AG04450 (cell line): ENCODE measurements around the gene RIC8A. TPM values are rescaled to one million over a fixed set of nuclear protein-coding genes. Genes with fewer than 3 reads are reported as not detected.

Experiments used
- CTCF ChIA-PET: fragments of 300-600, 350-600 bp; formaldehyde crosslinking; extraction: SDS; loops from one replicate; lab custom pipeline; 2022; ENCODE audit warnings: antibody characterized with exemption, inconsistent platforms; lab: Charles Lee
- POLR2A ChIA-PET: fragments of 350-600 bp; formaldehyde crosslinking; extraction: SDS; loops from one replicate; lab custom pipeline; 2021; ENCODE audit warnings: antibody characterized with exemption, inconsistent platforms; lab: Yijun Ruan, JAX
- DNase-seq: peaks from one replicate; pipeline ENCODE4 v3.0.0-alpha.2; 2011; ENCODE audit warnings: low read depth, low spot score
- H3K27ac ChIP-seq: one replicate; pipeline ENCODE4 v1.5.1; 2012; ENCODE audit warnings: low read depth, low read length, control low read depth
- H3K27me3 ChIP-seq: one replicate; pipeline ENCODE4 v1.6.0; 2012; ENCODE audit warnings: low read length; ENCODE audit not compliant: control insufficient read depth, insufficient read depth
- H3K4me3 ChIP-seq: 2 replicates; pipeline ENCODE4 v1.5.1; 2011; ENCODE audit warnings: mild to moderate bottlenecking, low read depth, low read length, control low read depth
- H3K9me3 ChIP-seq: 2 replicates; pipeline ENCODE4 v1.5.1; 2012; ENCODE audit warnings: low read length; ENCODE audit not compliant: control insufficient read depth, insufficient read depth
- CTCF ChIP-seq: IDR thresholded peaks from 2 replicates; pipeline ENCODE4 v1.5.1; 2011; ENCODE audit warnings: low read depth, low read length, control low read depth, inconsistent platforms
- polyA plus RNA-seq: library from polyadenylated mRNA; depleted of rRNA; stranded (reverse); fragments of >200 nt; gene quantifications from 2 replicates; pipeline ENCODE4 v1.2.3, GENCODE V29; 2011; rRNA removed

RIC8A gene
- polyA plus RNA-seq, 1 experiment = 118 TPM

- ChIA-PET CTCF (no interaction called here), POLR2A (no interaction called here)
- no peak for DNase-seq
These were observed 50.4 kb downstream of the RIC8A start for GRCh38 chr11:257766-258493.

GRCh38 chr11:259413-259812 lies 51.9 kb downstream of the RIC8A start:
- ChIA-PET POLR2A (no interaction called here), CTCF (interaction anchor here (1.6 kb wide), 1 partner anchor 8 kb away, joined by 5 read pairs; no protein-coding TSS in a partner anchor)
- H3K4me3 ChIP-seq = no peak overlapping the region
- no peak for TF ChIP-seq CTCF
- no peak for DNase-seq
- no peaks in the 10 kb centered on the region for H3K9me3 ChIP-seq
- peaks cover 9% of the 10 kb centered on the region for H3K27me3 ChIP-seq
- no peak overlapping the region for H3K27ac ChIP-seq

More at GRCh38 chr11:257766-258493, 50.4 kb downstream of the RIC8A start:
- Histone ChIP-seq H3K27ac (no peak overlapping the region), H3K4me3 (no peak overlapping the region), H3K9me3 (no peaks in the 10 kb centered on the region), H3K27me3 (peaks cover 9% of the 10 kb centered on the region)
- TF ChIP-seq CTCF = no peak

- no peak for DNase-seq
- ChIA-PET POLR2A (no interaction called here), CTCF (no interaction called here)
- H3K9me3 ChIP-seq = peaks cover 4% of the 10 kb centered on the region; the same call in 1 of the 2 replicates
- no peak overlapping the region for H3K4me3 ChIP-seq
- H3K27me3 ChIP-seq = peaks cover 9% of the 10 kb centered on the region
- no peak overlapping the region for H3K27ac ChIP-seq
- no peak for TF ChIP-seq CTCF
These were observed 54.1 kb downstream of the RIC8A start for GRCh38 chr11:261624-262023.

Other genes with a start within 250 kb of the RIC8A start
- gene SCGB1C1, start 14.6 kb upstream of the RIC8A start, polyA plus RNA-seq = not detected in 2 replicates
- 75.0 and 86.4 TPM in 2 replicates for gene BET1L, start 309 bp upstream of the RIC8A start, polyA plus RNA-seq
- 14.7 and 15.8 TPM in 2 replicates for gene SIRT3, start 28.6 kb downstream of the RIC8A start, polyA plus RNA-seq
- gene PSMD13, start 29.3 kb downstream of the RIC8A start, polyA plus RNA-seq = 138 and 148 TPM in 2 replicates
- gene NLRP6, start 70.7 kb downstream of the RIC8A start, polyA plus RNA-seq = not detected in 2 replicates
- 4.0 and 5.2 TPM in 2 replicates for gene PGGHG, start 81.4 kb downstream of the RIC8A start, polyA plus RNA-seq
- not detected in 2 replicates for gene IFITM5, start 91.8 kb downstream of the RIC8A start, polyA plus RNA-seq
- 219 and 367 TPM in 2 replicates for gene IFITM2, start 100.1 kb downstream of the RIC8A start, polyA plus RNA-seq
- gene IFITM1, start 106.3 kb downstream of the RIC8A start, polyA plus RNA-seq = 62.1 and 81.6 TPM in 2 replicates
- 426 and 760 TPM in 2 replicates for gene IFITM3, start 113.2 kb downstream of the RIC8A start, polyA plus RNA-seq
- 7.8 and 9.5 TPM in 2 replicates for gene B4GALNT4, start 161.8 kb downstream of the RIC8A start, polyA plus RNA-seq
- 0.55 and 1.1 TPM in 2 replicates for gene PKP3, start 186.5 kb downstream of the RIC8A start, polyA plus RNA-seq
- 17.8 and 20.9 TPM in 2 replicates for gene SIGIRR, start 207.3 kb downstream of the RIC8A start, polyA plus RNA-seq
- 0.10 TPM in 1 of 2 replicates, not detected in the other for gene ANO9, start 234.3 kb downstream of the RIC8A start, polyA plus RNA-seq
- 15.8 and 19.7 TPM in 2 replicates for gene PTDSS2, start 242.6 kb downstream of the RIC8A start, polyA plus RNA-seq